Activated CD4-positive, alpha-beta T cell treated with anti-CD3 and anti-CD28 coated beads, Interleukin-2, Interleukin-4, amounts not matched to agents 100 ng/mL and 50 ng/mL, durations not matched to agents 16 hours and 8 hours (primary cell): ENCODE data around the gene PTPN14.

Experiments
- DNase-seq: peaks from one replicate; pipeline ENCODE4 v3.0.0-alpha.2; 2020; ENCODE audit warnings: low spot score

Gene PTPN14

GRCh38 chr1:214303141-214303930, 248.1 kb downstream of the PTPN14 start:
- no peak for DNase-seq

DNA sequence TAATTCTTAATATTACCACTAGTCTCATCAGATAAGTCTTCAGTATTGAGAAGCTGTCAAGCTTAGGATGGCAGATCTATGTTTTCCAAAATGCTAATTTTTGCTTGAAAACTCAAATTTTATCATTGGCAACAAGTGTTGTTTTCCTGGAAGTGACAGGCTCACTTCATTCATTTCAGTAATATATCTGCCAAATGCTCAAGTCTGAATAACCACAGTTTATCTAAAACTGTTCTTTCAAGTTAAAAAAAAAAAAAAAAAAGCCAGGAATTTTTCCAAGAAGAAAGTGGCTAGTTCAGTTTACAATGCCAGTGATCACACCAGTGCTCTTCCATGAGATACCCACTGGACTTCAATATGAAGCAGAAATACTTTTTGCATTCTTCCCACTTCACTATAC, 249.9 kb downstream of the PTPN14 start:
- no peak for DNase-seq

DNA sequence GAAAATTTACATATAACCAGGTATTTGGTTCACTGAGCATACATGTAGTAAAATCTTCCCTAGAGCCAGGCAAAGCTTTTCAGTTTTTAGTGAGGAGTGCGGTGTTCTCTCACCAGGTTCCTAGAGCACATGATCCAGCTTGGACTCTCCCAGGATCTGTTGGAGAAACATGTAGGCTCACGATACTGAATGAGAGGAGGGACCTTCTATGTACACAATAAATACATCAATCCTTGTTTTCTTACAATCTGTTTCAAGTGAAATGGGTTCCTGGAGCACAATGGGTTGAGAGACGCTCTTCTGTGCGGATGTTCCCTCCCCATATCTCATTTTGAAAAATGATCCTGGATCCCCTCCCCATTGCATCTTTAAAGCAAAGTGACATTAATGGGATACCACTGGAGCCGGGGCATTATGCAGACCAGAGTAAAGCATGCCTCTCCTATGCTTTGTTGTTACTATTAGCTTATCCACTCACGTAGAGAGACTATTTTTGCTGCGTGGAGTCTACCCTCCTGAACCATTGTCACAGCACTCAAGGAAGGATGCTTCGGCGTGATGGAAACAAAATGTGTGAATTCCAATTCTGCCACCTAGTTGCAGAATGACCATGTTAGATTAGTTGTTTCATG, 251.1 kb downstream of the PTPN14 start:
- no peak for DNase-seq
